ENCODE measurements around the gene GPR132.
A peak's percentile ranks its signal among the peaks of the same experiment; 100 is the strongest.
"Not testable (repeated sequence)": the region's sequence is repeated elsewhere in the genome, so short reads cannot be mapped to it uniquely, and the experiment has no call there.

The GPR132 gene

DNA sequence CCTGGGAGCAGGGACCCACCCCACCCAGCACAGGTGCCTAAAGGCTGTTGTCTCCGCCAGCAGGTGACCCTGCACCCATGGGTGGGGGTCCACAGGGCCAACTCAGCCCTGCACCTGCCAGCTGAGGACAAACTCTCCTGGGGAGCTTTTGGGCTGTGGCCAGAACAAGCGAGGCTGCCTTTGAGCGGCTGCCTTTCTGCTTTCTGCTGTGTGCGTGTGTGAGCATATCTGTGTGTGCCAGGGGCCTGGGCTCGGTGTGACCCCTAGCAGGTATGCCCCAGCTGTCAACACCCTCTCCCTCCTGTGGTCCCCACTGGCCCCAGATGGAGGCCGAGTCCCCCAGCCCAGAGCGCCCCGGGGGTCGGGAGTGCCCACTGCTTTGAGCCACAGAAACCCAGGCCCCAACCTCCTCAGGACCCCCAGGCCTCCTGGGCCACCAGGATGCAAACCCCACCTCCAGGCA, 25.9 kb upstream of the GPR132 start:
- DNase-seq (ENCODE audit: low read depth) = no peak

DNA sequence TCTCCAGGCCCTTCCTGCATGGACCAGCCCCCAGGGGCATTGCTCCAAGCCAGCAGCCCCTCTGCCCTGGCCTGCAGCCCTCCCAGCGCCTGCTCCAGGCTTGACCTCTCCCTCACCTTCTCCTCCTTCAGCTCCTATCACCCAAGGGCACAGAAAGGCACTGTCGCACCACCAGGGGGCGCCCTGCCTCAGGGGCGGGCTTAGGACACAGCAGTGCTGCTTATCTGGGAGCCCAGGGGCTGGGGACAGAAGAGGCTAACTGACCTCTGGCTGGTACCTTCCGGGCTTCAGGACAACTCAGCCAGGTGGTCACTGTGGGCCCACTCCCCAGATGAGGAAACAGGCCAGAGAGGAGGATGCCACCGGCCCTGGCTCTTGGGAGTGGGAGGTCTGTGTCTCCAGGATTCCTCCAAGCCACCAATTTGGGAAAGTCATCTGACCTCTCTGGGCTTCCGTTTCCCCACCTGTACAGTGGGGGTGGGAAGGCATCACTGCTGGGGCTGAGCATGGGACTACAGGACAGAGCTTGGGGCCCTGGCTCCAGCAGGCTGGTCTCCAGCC, 25.3 kb upstream of the GPR132 start:
- DNase-seq (ENCODE audit: low read depth) = peak; percentile 76

DNA sequence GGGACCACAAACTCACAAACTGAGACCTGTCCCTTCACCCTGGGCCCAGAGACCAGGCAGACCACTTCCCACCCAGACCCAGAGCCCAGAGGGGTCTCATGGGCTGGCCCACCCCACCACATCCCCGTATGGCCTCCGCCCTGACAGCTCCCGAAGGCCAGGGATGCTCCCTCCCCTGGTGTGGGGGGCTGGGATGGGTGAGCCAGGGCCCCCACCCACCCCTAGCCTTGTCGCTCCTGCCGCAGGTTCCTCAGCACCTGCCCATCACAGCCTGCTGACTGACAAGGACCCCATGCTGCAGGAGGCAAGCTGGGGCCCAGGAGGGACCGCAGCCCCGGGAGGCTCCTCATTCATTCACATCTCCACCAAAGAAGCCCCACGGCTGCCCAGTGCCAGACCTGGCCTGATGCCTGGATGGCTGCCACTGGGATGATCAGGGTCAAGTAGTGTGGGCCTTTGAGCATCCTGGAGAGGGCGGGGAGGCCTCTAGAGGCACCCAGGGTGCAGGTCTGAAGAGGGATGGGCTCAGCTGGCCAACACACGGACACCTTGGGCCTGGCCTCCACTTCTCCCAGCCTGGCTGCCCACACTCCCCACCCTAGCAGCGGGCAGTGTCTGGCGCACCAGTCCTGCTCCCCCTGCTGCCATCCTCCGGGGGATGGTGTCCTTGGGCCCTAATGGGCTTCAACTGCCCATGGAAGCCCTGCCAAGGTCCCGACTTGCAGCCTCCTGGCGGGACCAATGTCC, 24.7 kb upstream of the GPR132 start:
- DNase-seq (ENCODE audit: low read depth) = no peak

DNA sequence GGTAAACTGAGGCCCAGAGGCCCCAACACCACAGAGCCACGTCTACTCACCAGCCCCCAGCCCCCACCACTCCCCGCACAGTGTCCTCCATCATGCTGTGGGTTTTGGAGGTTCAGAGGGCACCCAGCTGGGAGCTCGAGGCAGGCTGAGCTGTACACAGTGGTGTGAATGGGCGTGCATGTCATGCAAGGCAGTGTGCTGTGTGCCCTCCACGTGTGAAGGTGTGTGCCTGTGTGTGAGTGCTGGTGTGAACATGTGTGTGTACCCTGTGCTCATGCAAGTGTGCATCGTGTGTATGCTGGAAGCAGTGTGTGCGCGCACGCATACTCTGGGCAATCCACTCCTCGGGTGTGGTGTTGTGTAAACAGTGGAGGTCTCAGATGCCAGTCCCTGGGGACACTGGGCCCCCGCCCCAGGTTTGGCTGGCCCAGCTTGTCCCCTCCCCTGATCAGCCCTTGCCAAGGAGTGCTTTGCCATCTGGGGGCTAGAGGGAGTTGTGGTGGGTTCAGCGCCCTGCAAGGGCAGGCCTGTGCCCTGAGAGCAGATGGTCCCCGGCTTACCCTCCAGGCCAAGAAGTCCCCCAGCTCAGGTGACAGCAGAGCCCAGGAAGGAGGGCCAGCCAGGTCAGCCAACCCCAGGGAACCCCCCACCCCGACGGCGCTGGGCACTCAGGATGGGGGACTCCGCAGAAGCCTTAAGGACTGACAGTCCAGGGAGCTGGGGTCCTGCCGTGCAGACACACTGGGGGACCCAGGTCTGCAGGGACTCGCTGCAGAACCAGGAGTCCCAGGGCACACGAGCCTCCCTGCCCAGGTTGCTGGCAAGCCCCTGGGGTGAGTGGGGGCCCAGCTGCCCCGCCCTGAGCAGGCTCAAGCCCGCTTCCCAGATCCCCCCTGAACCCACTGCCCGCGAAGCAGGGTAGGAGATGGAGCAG, 23.8 kb upstream of the GPR132 start:
- no peak for DNase-seq (ENCODE audit: low read depth)

DNA sequence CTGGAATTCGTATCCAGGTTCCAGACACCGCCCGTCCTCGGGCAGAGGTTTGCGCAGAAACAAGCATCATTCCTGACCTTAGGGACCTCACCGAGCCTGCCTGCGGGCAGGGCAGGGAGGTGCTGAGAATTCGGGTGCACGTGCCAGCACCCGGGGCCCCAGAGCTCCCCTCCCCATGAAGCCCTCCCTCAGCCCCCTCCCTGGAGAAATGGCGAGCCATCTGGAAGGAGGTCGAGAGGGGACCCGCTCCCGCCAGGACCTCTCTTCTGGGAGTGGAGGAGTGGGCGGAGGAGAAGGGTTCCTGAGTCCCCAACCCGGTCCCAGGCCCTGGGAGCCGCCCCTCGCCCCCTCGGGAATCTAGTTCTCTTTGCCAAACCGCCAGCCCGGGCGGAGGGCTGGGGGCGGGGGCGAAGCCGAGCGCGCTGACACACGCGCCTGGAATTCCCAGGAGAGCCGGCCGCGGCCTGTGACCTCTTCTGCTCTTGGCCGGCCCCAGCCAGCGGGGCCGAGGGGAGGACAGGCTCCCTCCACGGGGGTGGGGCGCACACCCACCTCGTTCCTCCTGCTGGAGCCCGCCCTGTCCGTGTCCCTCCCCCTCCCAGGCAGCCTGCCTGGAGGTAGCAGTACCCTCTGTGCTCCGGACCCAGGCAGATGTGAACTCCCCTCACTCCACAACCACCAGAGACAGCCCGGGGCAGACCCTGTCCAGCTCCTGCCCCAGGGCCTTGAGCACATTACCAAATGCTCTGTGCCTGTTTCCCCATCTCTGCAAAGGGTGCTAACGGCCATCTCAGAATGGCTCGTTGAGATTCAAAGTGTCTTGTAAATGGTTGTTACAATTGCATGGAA, 23.0 kb upstream of the GPR132 start:
- DNase-seq (ENCODE audit: low read depth) = no peak

DNA sequence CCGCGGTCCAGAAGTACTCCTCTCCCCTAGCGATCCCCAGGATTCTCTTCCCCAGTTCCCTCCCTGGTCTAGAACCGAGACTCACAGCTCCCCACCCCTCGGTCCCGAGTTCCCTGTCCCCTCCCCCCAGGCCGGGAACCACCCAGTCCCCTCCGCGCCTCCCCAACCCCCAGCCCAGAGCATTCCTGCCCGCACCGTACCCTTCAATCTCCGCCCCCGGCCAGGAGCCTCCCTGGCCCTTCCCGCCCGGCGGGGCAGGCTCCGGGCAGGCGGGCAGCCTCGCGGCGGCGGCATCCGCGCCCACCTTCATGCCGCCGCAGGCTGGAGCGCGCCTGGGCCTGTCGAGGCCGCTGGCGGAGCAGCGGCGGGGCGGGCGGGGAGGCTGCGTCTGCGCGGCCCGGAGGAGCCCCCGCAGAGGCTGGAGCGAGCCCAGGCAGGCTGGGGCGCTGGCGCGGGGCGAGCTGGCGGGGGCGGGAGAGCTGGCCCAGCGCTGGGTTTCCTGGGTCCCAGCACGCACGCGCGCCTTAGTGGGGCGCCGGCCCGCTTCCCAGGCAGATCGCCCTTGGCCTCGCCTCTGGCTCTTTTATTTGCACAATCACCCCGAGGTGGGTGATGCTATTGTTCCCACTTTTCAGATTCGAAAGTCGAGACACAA, 22.2 kb upstream of the GPR132 start:
- no peak for DNase-seq (ENCODE audit: low read depth)

DNA sequence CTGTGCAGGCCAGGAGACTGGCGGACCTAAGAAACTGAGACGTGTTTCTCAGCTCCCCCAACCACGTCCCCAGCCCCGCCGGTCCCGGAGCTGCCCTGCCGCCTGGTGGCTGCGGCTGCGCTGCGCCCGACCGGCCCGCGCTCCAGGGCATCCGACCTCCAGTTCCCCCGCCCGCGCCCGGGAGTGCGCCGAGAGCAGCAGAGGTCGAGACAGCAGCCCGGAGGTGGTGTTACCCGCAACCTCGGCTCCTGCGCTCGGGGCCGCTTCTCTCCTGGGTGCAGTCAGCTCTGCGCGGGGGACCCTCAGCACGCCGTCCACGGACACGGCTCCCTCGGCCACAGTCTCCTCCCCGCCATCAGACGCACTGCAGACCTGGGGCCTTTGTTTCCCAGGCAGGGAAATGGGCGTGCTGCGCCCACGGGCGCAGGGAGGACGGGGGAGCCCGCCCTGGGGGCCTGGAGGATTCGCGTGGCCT, 21.6 kb upstream of the GPR132 start:
- peak; percentile 78 for DNase-seq (ENCODE audit: low read depth)

DNA sequence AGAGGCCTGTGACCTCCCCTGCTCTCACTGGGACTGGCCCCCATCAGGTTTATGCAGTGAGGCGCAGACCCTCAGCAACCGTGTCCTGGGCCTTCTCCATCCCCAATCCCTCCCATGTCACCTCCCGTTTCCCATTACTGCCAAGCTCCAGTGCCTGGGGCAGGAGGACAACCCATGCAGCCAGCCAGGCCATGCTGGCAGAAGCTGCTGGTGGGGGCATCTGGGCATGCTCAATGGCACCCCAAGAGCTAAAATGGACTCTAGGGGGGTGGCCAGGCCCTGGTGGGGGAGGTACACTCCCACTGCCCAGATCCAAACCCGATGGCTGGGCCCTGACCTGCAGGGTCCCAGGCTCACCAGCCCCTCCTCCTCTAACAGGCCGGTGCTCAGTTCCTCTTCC, 20.5 kb upstream of the GPR132 start:
- DNase-seq (ENCODE audit: low read depth) = no peak

DNA sequence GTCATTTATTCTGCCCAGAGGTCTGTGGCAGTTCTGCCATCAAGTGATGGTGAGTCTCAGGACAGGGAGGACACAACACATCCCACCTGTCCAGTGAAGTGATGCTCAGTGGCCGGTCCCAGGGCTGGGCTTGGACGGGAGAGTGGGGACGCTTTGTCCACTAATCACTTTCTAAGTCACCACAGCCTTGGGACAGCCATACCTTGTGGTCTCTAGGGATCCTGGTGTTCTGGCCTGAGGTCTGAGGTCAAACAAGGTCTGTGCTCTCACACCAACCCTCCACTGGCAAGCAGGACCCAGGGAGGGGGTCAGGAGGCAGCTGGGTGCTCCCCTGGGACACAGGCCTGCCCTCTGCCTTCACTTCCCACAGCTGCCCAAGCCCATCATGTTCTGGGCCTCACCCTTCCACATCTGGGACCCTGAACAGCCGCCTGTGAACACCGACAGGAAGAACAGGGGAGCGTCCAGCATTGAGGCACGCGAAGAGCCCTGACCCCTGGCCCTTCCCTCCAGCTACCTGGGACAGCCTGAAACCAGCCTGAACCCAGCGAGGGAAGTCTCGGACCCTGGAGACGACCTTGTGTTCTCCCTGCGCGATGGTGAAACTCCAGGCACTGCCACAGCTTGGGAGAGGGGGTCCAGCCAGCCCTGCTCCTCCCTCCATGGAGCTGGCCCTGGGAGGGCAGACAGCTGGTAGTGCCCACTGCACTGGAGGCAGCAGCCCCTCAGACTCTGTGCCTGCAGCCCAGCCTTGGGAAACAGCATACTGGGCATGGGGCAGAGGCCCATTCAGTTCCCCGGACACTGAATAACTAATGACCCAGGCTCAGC, 19.7 kb upstream of the GPR132 start:
- no peak for DNase-seq (ENCODE audit: low read depth)

DNA sequence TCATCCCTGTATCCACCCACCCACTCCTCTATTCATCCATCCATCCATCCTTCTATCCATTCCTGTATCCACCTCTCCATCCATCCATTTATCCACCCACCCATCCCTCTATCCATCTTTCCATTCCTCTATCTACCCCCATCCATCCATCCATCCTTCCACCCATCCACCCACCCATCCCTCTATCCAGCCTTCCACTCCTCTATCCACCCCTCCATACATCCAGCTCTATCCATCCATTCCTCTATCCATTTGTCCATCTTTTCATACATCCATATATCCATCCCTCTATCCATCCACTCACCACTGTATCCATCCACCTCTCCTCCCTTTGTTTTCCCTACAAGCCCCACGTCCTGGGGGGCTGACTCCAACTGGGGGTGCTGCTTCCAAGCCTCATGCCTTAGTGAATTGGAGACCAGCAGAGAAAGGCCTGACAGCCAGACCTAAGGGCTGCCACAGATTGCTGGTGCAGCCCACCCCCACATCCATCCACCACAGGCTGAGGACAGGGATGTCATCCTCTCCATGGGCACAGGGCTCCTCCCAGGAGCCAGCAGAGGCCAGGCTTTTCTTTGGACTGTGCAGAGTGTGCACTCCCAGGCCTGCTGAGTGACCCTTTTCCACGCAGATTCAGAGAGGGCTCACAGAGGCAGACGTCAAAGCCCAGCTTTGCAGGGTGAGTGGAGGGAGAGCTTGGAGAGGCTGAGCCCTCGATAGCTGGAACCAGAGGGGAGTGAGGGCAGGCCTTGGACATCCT, 18.9 kb upstream of the GPR132 start:
- DNase-seq (ENCODE audit: low read depth) = no peak

DNA sequence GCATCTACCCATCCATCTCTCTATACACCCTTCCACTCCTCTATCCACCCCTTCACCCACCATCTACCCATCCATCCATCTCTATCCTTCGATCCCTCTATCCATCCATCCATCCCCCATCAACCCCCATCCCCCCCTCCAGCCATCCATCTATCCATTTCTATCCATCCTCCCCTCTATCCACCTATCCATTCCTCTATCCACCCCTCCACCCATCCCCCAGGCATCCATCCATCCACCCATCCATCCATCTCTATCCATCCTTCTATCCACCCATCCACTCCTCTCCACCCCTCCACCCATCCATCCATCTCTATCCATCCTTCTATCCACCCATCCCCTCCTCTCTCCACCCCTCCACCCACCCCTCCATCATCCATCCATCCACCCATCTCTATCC, 17.5 kb upstream of the GPR132 start:
- no peak for DNase-seq (ENCODE audit: low read depth)

DNA sequence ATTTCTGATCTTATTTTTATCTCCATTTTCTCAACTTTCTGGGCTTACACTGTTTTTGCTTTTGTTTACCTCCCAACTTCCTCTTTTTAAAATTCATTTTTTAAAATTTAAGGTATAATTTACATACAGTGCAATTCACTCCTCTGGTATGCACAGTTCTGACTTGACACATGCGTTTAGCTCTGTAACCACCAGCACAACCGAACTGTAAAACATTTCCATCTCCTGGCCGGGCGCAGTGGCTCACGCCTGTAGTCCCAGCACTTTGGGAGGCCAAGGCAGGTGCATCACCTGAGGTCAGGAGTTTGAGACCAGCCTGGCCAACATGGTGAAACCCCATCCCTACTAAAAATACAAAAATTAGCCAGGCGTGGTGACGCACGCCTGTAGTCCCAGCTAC, 16.2 kb upstream of the GPR132 start:
- not testable (repeated sequence) for DNase-seq (ENCODE audit: low read depth)

DNA sequence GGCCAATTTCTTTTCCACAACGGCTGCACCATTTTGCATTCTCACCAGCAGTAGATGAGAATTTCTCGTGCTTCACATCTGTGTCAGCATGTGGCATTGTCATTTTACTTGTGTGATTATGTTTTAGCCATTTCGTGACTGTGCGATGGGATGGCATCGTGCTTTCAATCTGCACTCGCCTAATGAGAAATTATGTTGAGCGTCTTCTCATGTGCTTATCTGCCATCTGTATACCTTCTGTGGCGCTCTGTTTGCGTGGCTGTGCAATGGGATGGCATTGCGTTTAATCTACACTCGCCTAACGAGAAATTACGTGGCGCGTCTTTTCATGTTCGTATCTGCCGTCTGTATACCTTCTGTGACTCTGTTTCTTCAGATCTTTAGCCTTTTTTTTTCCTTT, 14.9 kb upstream of the GPR132 start:
- DNase-seq (ENCODE audit: low read depth) = no peak

DNA sequence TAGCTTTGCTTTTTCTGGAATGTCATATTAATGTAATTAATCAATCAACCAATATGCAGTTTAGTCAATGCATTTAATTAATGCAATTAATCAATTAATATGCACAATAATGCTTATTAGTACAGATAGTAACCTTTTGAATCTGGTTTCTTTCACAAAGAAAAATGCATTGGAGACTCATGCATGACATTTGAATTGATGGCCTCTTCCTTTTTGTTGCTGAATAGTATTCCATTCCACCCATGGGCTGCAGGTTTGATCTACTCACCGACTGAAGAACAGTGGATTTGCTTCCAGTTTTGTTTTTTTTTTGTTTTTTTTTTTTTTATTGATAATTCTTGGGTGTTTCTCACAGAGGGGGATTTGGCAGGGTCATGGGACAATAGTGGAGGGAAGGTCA, 13.1 kb upstream of the GPR132 start:
- no peak for DNase-seq (ENCODE audit: low read depth)

DNA sequence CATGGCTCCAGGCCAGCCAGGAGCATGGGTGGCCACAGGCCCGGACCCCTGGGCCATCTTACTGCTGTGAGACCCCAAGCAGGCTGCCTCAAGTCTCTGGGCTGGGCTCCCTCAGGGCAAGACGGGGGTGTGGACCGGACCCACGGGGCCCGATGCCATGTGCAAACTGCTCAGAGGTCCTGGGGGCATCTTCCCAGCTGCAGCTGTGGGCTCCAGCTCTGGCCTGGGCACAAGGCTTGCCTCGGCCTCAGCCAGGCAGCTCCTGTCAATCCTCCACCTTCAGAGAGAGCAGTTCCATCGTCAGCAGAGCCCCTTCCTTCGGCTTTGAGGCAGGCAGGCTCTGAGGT, 12.4 kb upstream of the GPR132 start:
- no peak for DNase-seq (ENCODE audit: low read depth)

DNA sequence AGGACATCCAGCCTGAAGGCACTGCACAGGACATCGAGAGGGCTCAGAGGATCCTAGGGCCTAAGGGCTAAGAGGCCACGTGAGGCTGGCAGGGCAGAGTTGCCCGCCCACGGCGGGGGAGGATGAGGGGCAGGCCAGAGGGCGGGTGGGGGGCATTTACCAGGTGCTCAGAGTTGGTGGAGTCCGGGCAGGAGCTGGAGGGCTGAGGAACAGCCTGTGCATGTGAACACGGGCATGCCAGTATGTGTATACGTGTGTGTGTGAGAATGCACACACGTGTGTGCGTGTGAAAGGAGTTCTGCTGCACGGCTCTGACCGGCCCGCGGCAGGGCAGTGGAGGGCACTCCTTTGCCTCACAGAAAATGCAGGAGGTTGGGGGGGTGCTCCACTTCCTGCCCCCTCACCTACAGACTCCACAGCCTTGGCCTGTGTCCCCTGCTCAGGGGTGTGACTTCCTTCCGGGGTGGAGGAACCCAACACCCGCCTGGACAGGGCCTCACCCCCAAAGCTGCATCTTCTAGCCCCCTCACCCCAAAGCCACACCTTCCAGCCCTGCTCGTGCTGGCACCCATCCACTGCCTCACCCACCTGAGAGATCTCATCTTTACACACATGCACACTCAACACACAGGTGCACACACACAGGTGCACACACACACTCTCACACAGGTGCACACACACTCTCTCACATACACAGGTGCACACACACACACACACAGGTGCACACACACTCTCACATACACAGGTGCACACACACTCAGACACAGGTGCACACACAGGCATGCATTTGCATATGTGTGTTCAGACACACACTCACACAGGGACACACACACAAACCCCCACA, 11.8 kb upstream of the GPR132 start:
- no peak for DNase-seq (ENCODE audit: low read depth)

DNA sequence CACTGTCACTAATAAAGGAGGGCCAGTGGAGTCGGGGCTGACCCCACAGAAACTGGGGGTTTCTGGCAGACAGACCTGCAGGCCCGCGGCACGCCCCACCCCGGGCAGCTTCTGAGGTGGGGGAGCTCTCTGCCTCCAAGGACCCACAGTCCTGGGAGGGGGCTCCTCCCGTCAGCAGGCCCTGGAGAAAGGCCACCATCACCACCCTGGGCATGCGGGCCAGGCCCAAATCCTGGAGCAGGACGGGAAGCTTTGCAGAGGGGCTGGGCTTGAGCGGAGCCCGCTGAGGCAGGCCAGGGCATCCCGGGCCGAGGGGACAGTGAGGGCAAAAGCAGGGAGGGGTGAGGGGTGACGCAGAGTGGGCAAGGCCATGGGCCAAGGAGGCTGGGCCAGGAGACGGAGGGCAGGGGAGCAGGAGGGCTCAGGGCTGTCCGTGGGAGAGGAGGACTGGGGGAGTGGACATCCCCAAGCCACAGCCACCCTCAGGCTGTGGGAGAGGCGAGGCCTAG, 11.1 kb upstream of the GPR132 start:
- DNase-seq (ENCODE audit: low read depth) = no peak
